GM04504 (cell line): ENCODE measurements around the gene DNAAF2.

ENCODE experiments used
- DNase-seq: peaks from one replicate; pipeline ENCODE4 v3.0.0-alpha.2; 2012; ENCODE audit warnings: low read depth

DNAAF2 gene

GRCh38 chr14:49584058-49584457, 51.0 kb downstream of the DNAAF2 start:
- no peak for DNase-seq

- DNase-seq: no peak
Observed at GRCh38 chr14:49583629-49584028, 51.4 kb downstream of the DNAAF2 start.

GRCh38 chr14:49582113-49582977, 52.7 kb downstream of the DNAAF2 start:
- DNase-seq: no peak

GRCh38 chr14:49581209-49582112, 53.6 kb downstream of the DNAAF2 start:
- no peak for DNase-seq

GRCh38 chr14:49579841-49580240, 55.2 kb downstream of the DNAAF2 start:
- DNase-seq: no peak

- DNase-seq: no peak
Observed at GRCh38 chr14:49578141-49578540, 56.9 kb downstream of the DNAAF2 start.
